Mucosa of rectum (tissue), 2 donors: ENCODE measurements around the gene CDK14.

Experiments used
- H3K27ac ChIP-seq, 2 donors: one replicate each; pipeline ENCODE4 v1.7.0; 2013; ENCODE audit warnings: inconsistent platforms in 2 of 2, low read depth in 2 of 2, low read length in 2 of 2
- H3K27me3 ChIP-seq, 2 donors: one replicate each; pipeline ENCODE4 v1.7.0; 2013; ENCODE audit warnings: low read length in 2 of 2; ENCODE audit not compliant: control insufficient read depth in 2 of 2, insufficient read depth in 2 of 2
- H3K36me3 ChIP-seq, 2 donors: one replicate each; pipeline ENCODE4 v1.7.0; 2013; ENCODE audit warnings: low read length in 2 of 2; ENCODE audit not compliant: control insufficient read depth in 2 of 2, insufficient read depth in 2 of 2
- H3K4me1 ChIP-seq, 2 donors: one replicate each; pipeline ENCODE4 v1.7.0; 2013; ENCODE audit warnings: low read length in 2 of 2, mild to moderate bottlenecking in 1 of 2; ENCODE audit not compliant: control insufficient read depth in 2 of 2, insufficient read depth in 2 of 2
- H3K4me3 ChIP-seq, 2 donors: one replicate each; pipeline ENCODE4 v1.7.0; 2013; ENCODE audit warnings: low read length in 2 of 2
- H3K9ac ChIP-seq, 2 donors: one replicate each; pipeline ENCODE4 v1.7.0; 2013; ENCODE audit warnings: low read length in 2 of 2, low read depth in 1 of 2, mild to moderate bottlenecking in 1 of 2
- H3K9me3 ChIP-seq, 2 donors: one replicate each; pipeline ENCODE4 v1.7.0; 2013; ENCODE audit warnings: low read length in 2 of 2; ENCODE audit not compliant: control insufficient read depth in 2 of 2
- donor health status: healthy.
- donor health status: Normal muscosa, but diverticular disease.

CDK14 gene

DNA sequence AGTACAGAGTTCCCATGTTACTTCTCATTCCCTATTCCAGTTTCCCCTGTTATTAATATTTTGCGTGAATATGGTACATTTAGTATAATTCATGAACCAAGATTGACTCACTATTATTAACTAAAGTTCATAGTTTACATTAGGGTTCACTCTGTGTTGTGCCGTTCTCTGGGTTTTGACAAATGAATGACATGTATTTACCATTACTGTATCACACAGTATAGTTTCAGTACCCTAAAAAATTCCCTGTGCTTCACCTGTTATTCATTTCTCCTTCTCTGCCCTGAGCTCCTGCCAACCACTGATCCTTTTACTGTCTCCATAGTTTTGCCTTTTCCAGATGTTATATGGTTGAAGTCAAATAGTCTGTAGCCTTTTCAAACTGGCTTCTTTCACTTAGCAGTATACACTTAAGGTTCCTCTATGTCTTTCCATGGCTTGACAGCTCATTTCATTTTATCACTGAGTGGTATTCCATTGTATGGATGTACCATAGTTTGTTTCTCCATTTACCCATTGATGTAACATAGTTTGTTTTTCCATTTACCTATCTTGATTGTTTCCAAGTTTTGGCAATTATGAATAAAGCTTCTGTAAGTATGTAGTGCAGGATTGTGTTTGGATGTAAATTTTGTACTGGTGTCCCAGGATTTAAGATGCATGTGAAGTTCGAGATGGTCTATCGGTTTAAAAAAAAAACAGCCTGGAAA is 58.8 kb downstream of the CDK14 start:
- Histone ChIP-seq H3K4me3 (no peak overlapping the region), H3K27ac (no peak overlapping the region), H3K27me3 (no peaks in the 10 kb centered on the region), H3K4me1 (no peaks in the 10 kb centered on the region), H3K9ac (no peak overlapping the region), H3K36me3 (no peaks in the 10 kb centered on the region), H3K9me3 (no peaks in the 10 kb centered on the region)

GRCh38 chr7:90655566-90655965 is 59.4 kb downstream of the CDK14 start:
- no peaks in the 10 kb centered on the region for H3K36me3 ChIP-seq
- no peaks in the 10 kb centered on the region for H3K27me3 ChIP-seq
- H3K9me3 ChIP-seq, result no peaks in the 10 kb centered on the region
- no peaks in the 10 kb centered on the region for H3K4me1 ChIP-seq
- no peak overlapping the region for H3K27ac ChIP-seq
- H3K9ac ChIP-seq, result no peak overlapping the region
- H3K4me3 ChIP-seq, result no peak overlapping the region

DNA sequence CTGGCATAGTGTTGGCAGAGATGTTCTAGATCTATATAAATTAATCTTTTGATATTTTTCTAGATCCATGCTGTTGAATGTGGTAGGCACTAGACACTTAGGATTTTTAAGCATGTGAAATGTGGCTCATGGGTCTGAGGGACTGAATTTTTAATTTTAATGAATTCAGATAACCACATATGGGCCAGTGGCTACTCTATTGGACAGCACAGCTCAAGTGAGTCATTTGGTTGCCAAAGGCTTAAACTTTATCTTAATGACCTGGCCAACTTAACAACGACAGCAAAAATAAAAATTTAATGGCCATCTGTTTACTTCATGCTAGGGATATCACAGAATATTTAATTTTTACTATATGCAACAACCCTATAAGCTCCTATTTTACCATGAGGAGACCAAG is 61.4 kb downstream of the CDK14 start:
- no peaks in the 10 kb centered on the region for H3K9me3 ChIP-seq
- H3K36me3 ChIP-seq, result no peaks in the 10 kb centered on the region
- H3K4me3 ChIP-seq, result no peak overlapping the region
- H3K27ac ChIP-seq, result no peak overlapping the region
- H3K4me1 ChIP-seq, result no peaks in the 10 kb centered on the region
- no peaks in the 10 kb centered on the region for H3K27me3 ChIP-seq
- no peak overlapping the region for H3K9ac ChIP-seq

- H3K36me3 ChIP-seq, result no peaks in the 10 kb centered on the region
- H3K9me3 ChIP-seq, result no peaks in the 10 kb centered on the region
- no peaks in the 10 kb centered on the region for H3K4me1 ChIP-seq
- H3K4me3 ChIP-seq, result no peak overlapping the region
- H3K27ac ChIP-seq, result no peak overlapping the region
- H3K27me3 ChIP-seq, result no peaks in the 10 kb centered on the region
- no peak overlapping the region for H3K9ac ChIP-seq
Measured at GRCh38 chr7:90660100-90660499, 64.0 kb downstream of the CDK14 start.

GRCh38 chr7:90660819-90661218 is 64.7 kb downstream of the CDK14 start:
- Histone ChIP-seq H3K9me3 (no peaks in the 10 kb centered on the region), H3K4me1 (no peaks in the 10 kb centered on the region), H3K36me3 (no peaks in the 10 kb centered on the region), H3K4me3 (no peak overlapping the region), H3K27ac (no peak overlapping the region), H3K9ac (no peak overlapping the region), H3K27me3 (no peaks in the 10 kb centered on the region)

GRCh38 chr7:90661290-90662151 is 65.4 kb downstream of the CDK14 start:
- no peak overlapping the region for H3K4me3 ChIP-seq
- H3K27ac ChIP-seq, result no peak overlapping the region
- H3K4me1 ChIP-seq, result no peaks in the 10 kb centered on the region
- no peak overlapping the region for H3K9ac ChIP-seq
- no peaks in the 10 kb centered on the region for H3K27me3 ChIP-seq
- H3K9me3 ChIP-seq, result no peaks in the 10 kb centered on the region
- H3K36me3 ChIP-seq, result no peaks in the 10 kb centered on the region

GRCh38 chr7:90663176-90663575 is 67.1 kb downstream of the CDK14 start:
- Histone ChIP-seq H3K27ac (no peak overlapping the region), H3K4me3 (no peak overlapping the region), H3K36me3 (no peaks in the 10 kb centered on the region), H3K4me1 (no peaks in the 10 kb centered on the region), H3K9ac (no peak overlapping the region), H3K9me3 (no peaks in the 10 kb centered on the region), H3K27me3 (no peaks in the 10 kb centered on the region)

GRCh38 chr7:90666186-90666585 is 70.1 kb downstream of the CDK14 start:
- Histone ChIP-seq H3K27ac (no peak overlapping the region), H3K9ac (no peak overlapping the region), H3K27me3 (no peaks in the 10 kb centered on the region), H3K4me1 (no peaks in the 10 kb centered on the region), H3K4me3 (no peak overlapping the region), H3K36me3 (no peaks in the 10 kb centered on the region), H3K9me3 (no peaks in the 10 kb centered on the region)

DNA sequence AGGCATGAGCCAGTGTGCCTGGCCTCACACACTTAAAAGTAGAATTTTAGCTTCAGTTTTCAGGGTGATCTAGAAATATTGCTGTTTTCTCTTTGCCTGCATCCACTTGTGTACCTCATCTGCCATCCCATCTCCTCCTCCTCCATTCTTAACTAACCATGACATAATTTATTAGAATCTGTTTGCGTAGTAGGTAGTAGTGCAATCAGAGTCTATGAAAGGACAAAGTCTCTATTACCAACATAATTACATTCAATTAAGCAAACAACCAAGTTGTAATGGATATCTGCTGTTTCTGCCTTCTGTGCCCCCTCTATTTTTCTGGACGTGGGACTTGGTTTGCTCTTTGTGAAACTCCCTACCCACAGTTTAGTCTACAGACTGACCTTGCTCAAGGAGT is 72.9 kb downstream of the CDK14 start:
- no peak overlapping the region for H3K4me3 ChIP-seq
- no peaks in the 10 kb centered on the region for H3K4me1 ChIP-seq
- H3K27ac ChIP-seq, result no peak overlapping the region
- H3K9me3 ChIP-seq, result no peaks in the 10 kb centered on the region
- no peak overlapping the region for H3K9ac ChIP-seq
- no peaks in the 10 kb centered on the region for H3K36me3 ChIP-seq
- H3K27me3 ChIP-seq, result no peaks in the 10 kb centered on the region

DNA sequence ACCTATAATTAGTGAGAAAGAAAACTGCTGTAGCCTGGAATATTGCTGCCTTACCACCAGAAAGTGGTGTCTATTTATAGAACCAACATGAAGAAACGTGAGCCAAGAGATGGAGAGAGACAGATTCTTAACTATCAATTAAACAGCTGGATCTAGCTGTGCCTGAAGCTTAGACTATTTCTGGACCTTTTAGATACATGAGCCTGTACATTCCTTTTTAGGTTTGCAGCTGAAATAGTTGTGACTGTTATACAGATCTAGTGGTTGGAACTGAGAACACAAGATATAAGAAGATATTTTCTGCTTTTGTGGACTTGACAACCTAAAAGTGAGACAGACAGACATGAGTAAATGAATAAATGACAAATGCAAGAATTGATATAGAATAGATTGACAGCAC is 73.4 kb downstream of the CDK14 start:
- no peaks in the 10 kb centered on the region for H3K9me3 ChIP-seq
- H3K9ac ChIP-seq, result no peak overlapping the region
- no peak overlapping the region for H3K4me3 ChIP-seq
- no peak overlapping the region for H3K27ac ChIP-seq
- H3K36me3 ChIP-seq, result no peaks in the 10 kb centered on the region
- no peaks in the 10 kb centered on the region for H3K4me1 ChIP-seq
- H3K27me3 ChIP-seq, result no peaks in the 10 kb centered on the region
